ENCODE data around the gene JAK3. TPM values are rescaled to one million over a fixed set of nuclear protein-coding genes. Genes with fewer than 3 reads are reported as not detected.
A peak's percentile ranks its signal among the peaks of the same experiment; 100 is the strongest.

JAK3 gene
- total and polyA plus RNA-seq, 2 of the 8 experiments (the other 6 are each of a cell fraction or from before 2014, with no cell fraction given), result 4.0 to 4.7 TPM

DNA sequence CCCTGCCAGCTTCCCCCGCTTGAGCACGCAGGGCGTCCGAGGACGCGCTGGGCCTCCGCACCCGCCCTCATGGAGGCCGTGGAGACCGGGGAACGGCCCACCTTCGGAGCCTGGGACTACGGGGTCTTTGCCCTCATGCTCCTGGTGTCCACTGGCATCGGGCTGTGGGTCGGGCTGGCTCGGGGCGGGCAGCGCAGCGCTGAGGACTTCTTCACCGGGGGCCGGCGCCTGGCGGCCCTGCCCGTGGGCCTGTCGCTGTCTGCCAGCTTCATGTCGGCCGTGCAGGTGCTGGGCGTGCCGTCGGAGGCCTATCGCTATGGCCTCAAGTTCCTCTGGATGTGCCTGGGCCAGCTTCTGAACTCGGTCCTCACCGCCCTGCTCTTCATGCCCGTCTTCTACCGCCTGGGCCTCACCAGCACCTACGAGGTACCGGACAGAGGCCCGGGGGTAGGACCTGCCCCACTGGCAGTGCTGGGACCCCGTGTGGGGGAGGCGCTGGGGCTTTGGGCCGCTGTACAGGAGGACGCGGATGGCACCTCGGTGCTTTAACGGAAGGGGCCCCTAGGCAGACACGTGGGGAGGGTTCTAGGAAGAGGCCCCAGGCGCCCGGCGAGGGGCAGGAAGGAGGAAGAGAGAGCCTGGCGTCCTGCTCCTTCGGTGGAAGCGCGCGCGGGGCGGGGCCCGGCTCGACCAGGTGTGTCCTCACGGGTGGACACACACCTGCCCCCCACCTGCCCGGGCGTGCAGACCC is 24.6 kb upstream of the JAK3 start:
- ChIA-PET CTCF (ENCODE audit: partially characterized antibody) (interaction anchor here (0.6 to 5.4 kb wide), 11 partner anchors 10 to 130 kb away, joined by 3 to 105 read pairs (median 4); partner anchors contain the start of genes CCDC124 and RPL18A), POLR2A (ENCODE audit: partially characterized antibody) (interaction anchor here (1.6 to 20.2 kb wide), 4 partner anchors 8 to 70 kb away, joined by 8 to 392 read pairs (median 54); partner anchors contain the start of genes CCDC124 and RPL18A)
- Histone ChIP-seq H3K4me3 (ENCODE audit: extremely low read depth in 1 of 4, insufficient read depth in 2 of 4, low read depth in 3 of 4, low read length in 4 of 4) (no peak overlapping the region), H3K4me1 (replicated peaks in 1 of 4; ENCODE audit: control insufficient read depth in 3 of 4, insufficient read depth in 4 of 4, low read length in 3 of 4) (peaks cover 0 to 14% (median 5%) of the 10 kb centered on the region in 4 experiments; a peak in 6 of 7 replicates), H4K5ac (ENCODE audit: insufficient read length, low read depth, low read length) (no peak overlapping the region), H3K9me3 (ENCODE audit: insufficient read depth in 2 of 2, low read depth in 1 of 2, low read length in 1 of 2) (no peaks in the 10 kb centered on the region; a peak in 1 of 4 replicates), H3K4ac (replicated peaks; ENCODE audit: insufficient read length, low read depth, low read length) (no peak overlapping the region), H2BK20ac (ENCODE audit: low read length) (no peak overlapping the region), H3K23me2 (ENCODE audit: low read depth, low read length) (peaks cover 10% of the 10 kb centered on the region; the same call in 1 of the 2 replicates), H2BK5ac (ENCODE audit: low read depth, low read length) (no peak overlapping the region), H2BK15ac (ENCODE audit: low read length) (no peak overlapping the region), H2BK12ac (ENCODE audit: low read depth, low read length) (0 out of 2 replicates have a peak overlapping the region, but pooled peaks have one; percentile 60), H4K20me1 (replicated peaks in 1 of 2; ENCODE audit: control insufficient read depth in 1 of 2, insufficient read depth in 2 of 2, low read length in 2 of 2) (peaks cover 0 to 1% of the 10 kb centered on the region in 2 experiments), H2AFZ (ENCODE audit: low read length) (no peak overlapping the region), H3K4me2 (ENCODE audit: insufficient read depth in 1 of 2, low read depth in 2 of 2, low read length in 2 of 2) (0 out of 4 replicates have a peak overlapping the region, but pooled peaks of 1 of the 2 experiments have one; percentile 50), H3K79me1 (ENCODE audit: low read depth, low read length) (no peaks in the 10 kb centered on the region), H3K14ac (ENCODE audit: insufficient read length) (no peak overlapping the region), H3K9ac (replicated peaks in 1 of 4; ENCODE audit: extremely low read depth in 1 of 4, low read depth in 3 of 4, low read length in 3 of 4) (no peak overlapping the region), H3K18ac (ENCODE audit: extremely low read depth, low read length) (no peak overlapping the region), H3K23ac (ENCODE audit: insufficient read length) (no peak overlapping the region), H2AK5ac (ENCODE audit: low read depth, low read length) (no peak overlapping the region), H2BK120ac (replicated peaks; ENCODE audit: low read depth, low read length) (no peak overlapping the region), H4K8ac (ENCODE audit: extremely low read depth, insufficient read depth, low read length) (no peak overlapping the region), H4K91ac (replicated peaks; ENCODE audit: insufficient read length, low read length) (no peak overlapping the region), H3K56ac (replicated peaks; ENCODE audit: insufficient read length, low read depth, low read length) (no peak overlapping the region), H3K36me3 (ENCODE audit: control insufficient read depth in 2 of 4, insufficient read depth in 4 of 4, low read length in 3 of 4) (no peaks in the 10 kb centered on the region), H3K27me3 (replicated peaks in 1 of 4; ENCODE audit: control insufficient read depth in 3 of 4, extremely low read depth in 1 of 4, insufficient read depth in 3 of 4, low read length in 3 of 4) (peaks cover 0 to 9% (median 5%) of the 10 kb centered on the region in 4 experiments; a peak in 5 of 7 replicates), H3K27ac (ENCODE audit: low read depth, low read length) (no peak overlapping the region), H3K79me2 (ENCODE audit: control insufficient read depth in 1 of 2, insufficient read depth in 2 of 2, low read length in 2 of 2) (no peaks in the 10 kb centered on the region)
- DNase-seq (ENCODE audit: low read depth in 1 of 2, low spot score in 2 of 2) (peak in 1 of 2 experiments; percentile 52), FAIRE-seq (no peak)
- TF ChIP-seq SIRT6 (IDR thresholded peaks at IDR 0.05; ENCODE audit: low read length) (no peak), FOSL1 (IDR thresholded peaks at IDR 0.05; ENCODE audit: insufficient read depth, low read depth, low read length) (no peak), KDM5A (IDR thresholded peaks at IDR 0.05; ENCODE audit: low read length) (no peak), GABPA (IDR thresholded peaks at IDR 0.05; ENCODE audit: borderline replicate concordance, insufficient read depth, low read length) (no peak), ASH2L (IDR thresholded peaks at IDR 0.05; ENCODE audit: low read length) (no peak), TBP (IDR thresholded peaks at IDR 0.05; ENCODE audit: low read depth, low read length) (no peak), EP300 (IDR thresholded peaks at IDR 0.05; ENCODE audit: borderline replicate concordance in 1 of 2, low read depth in 2 of 2, low read length in 2 of 2) (no peak), SP1 (IDR thresholded peaks at IDR 0.05; ENCODE audit: low read depth, low read length) (no peak), CHD1 (IDR thresholded peaks at IDR 0.05; ENCODE audit: low read depth, low read length) (no peak)
- TF ChIP-seq, protein P1, sequence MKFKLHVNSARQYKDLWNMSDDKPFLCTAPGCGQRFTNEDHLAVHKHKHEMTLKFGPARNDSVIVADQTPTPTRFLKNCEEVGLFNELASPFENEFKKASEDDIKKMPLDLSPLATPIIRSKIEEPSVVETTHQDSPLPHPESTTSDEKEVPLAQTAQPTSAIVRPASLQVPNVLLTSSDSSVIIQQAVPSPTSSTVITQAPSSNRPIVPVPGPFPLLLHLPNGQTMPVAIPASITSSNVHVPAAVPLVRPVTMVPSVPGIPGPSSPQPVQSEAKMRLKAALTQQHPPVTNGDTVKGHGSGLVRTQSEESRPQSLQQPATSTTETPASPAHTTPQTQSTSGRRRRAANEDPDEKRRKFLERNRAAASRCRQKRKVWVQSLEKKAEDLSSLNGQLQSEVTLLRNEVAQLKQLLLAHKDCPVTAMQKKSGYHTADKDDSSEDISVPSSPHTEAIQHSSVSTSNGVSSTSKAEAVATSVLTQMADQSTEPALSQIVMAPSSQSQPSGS (IDR thresholded peaks at IDR 0.05; ENCODE audit: low read length), result no peak
- 87% methylated on average over 47 of the region's 61 CpGs; no CpG with 5 or more reads in 1 of the 2 experiments for WGBS, 2 experiments (ENCODE audit: extremely low coverage in 1 of 2, insufficient coverage in 1 of 2, insufficient read length in 1 of 2, insufficient replicate concordance in 2 of 2, low coverage in 1 of 2, low lambda C conversion rate in 2 of 2, missing lambda C conversion rate in 1 of 2)

Data from H1 (cell line).